ENCODE results near the gene RHOF.
"Not testable (repeated sequence)": the region's sequence is repeated elsewhere in the genome, so short reads cannot be mapped to it uniquely, and the experiment has no call there.

Gene RHOF

DNA sequence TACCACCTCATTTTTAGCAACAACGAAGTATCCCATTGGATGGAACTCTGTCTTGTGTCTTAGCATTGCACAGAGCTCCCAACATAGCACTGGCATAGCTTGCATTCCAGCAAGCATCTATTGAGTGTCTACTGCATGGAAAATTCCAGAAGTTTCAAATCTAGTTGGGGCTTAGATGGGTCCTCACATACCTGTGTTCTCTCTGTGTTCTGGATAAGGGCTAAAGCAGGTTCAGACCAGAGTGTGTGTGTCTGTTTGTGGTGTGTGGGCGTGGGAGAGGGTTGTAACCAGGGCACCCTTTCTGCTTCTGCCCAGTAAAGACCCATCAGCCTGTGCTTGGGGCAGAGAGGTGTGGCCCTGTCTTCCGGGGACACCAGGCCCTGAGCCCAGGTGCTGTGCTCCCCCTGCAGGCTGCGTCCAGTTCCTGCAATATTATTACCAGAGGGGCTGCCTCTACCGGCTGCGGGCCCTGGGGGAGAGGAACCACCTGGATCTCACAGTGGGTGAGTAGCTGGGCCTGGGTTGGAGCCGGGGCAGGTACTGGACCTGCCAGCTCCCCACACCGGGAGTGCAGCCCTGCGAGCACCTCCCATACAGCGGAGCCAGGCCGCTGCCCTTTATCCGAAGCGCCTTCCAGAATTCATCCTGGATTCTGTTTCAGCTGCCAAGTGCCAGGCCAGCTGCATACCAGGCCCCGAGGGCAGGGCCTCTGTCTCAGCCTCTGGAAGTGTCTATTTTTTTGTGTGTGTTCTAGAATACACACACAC is 20.3 kb downstream of the RHOF start:
- DNase-seq: peak; percentile 85

DNA sequence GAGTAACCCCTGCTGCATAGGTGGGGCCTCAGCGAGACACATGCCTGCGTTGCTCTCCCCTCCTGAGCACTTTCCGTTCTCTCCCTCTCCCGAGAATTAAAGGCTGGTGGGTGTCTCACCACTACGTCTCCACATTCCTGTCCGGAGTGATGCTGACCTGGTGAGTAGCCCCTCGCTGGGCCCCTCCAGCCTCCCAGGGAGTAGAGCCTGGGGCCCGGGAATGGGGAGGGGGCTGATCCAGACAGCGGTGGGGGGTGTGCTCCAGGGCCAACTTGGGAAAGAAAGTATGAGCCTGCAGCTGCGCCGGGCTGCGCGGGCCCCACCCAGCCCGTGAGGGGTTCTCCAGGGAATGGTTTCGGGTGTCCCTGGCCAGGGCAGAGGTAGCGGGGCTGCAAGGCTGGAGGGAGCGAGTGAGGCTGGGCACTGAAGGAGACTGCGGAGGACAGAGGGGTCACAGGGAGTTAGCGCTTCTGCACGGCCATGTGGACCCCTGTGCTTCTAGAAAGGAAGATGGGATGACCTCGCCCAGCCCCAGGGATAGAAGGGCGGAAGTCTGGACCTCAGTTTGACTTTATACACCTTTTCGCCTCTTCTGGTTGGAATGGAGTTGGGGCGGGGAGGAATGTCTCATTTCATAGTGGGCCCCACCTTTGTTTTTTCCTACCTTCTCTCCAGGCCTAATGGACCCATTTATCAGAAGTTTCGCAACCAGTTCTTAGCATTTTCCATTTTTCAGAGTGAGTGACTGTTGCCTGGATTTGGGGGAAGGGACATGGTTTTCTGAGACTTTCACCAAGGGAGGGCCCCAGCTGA is 22.5 kb downstream of the RHOF start:
- no peak for DNase-seq

DNA sequence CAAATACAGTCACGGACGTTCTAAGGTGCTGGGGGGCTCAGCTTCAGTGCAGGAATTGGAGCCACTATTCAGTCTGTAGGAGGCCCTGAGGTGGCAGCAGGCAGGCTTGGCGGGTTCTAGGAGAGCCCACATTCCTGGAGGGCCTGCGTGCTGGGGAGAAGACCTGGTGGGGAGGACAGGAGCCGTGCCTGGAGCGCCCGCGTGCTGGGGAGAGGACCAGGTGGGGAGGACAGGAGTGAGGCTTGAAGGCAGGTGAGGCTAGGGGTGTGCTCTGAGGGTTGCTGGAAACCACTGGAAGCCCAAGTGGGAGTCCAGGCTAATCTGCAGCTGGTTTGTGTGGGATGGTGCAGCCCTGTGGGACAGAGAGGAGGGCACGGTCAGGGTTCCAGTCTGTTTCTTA is 23.1 kb downstream of the RHOF start:
- DNase-seq: no peak

DNA sequence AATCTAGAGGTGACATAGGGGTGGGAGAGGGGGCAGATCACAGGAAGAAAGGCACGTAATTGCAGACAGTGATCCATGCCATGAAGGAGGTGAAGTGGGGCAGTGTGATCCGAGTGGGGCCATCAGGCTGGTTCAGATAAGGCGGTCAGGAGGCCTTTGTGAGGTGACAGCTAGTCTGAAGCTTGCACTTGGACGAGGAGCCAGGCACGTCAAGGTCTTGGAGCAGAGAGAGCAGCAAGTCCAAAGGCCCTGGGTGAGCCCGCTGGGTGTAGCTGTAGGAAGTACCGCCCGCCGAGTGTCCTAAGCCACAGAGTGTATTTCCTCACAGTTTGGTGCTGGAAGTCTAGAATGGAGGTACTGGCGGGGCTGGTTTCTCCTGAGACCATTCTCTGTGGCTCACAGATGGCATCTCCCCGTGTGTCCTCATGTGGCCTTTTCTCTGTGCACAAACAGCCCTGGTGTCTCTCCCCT is 23.6 kb downstream of the RHOF start:
- DNase-seq: no peak

DNA sequence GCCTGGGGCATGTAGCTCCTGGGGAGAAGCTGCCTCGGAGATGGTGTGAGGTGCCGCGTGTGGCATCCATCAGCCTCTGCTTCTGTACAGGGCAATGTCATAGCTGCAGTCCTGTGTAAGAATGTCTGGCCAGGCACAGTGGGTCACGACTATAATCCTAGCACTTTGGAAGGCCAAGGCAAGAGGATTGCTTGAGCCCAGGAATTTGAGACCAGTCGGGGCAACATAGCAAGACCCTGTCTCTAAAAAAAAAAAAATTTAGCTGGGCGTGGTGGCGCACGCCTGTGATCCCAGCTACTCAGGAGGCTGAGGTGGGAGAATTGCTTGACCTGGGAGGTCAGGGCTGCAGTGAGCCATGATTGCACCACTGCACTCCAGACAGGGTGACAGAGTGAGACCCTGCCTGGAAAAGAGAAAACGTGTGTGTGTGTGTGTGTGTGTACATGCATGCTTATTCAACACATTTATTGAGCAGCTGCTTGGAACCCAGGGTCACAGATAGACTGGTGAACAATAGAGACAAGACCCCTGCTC is 24.1 kb downstream of the RHOF start:
- no peak for DNase-seq

DNA sequence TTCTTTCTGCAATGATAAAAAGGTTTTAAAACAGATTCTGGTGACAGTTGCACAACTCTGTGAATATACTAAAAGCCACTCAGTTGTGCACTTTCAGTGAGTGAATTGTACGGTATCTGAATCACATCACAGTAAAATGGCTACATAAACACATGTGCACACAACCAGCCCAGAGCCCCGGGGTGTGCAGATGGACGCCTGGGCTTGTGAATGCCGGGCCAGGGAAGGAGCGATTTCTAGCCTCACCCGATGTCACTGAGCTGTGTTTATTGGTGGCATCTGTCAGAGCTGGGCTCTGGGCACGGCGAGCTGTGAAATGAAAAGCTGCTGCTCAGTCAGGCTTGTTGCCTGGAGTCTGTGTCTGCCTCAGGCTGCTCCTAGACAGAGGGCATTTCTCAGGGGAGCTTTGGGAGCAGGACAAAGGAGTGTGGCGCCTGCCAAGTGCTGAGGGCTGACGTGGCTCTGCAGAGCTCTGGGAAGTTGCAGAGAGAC is 25.9 kb downstream of the RHOF start:
- DNase-seq: no peak

DNA sequence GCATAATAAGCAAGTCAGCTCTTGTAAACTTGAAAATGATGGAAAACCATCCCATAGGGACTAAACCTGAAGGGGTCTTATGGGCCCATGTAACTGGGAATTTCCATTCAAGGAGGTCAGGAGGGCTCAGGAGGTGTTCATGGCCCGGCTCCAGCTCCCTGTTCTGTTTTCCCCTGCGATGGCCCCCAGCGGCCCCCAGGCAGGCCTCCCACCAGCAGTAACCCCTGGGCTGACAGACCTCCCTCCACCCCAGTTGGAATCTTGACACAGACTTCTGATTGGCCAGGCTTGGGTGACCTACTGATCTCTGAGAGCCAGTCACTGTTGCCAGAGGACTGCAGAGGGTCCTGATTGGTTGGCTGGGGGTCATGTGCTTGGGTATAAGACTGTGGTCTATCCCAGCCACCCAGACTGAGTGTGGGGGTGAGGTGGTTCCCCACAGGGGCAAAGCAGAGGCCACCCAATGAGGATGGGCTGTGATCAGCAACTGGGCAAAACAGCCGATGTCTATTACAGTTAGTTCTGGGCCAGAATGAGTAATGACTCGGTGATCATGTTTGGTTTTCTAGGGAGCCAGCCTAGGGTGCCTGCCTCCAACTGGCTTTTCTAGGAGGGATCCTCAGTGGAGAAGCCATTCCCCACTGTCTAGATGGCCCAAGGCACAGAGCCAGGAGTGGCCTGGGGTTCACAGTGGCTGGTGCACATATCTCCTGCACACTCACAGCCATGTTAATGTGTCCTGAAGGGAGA is 27.0 kb downstream of the RHOF start:
- no peak for DNase-seq

DNA sequence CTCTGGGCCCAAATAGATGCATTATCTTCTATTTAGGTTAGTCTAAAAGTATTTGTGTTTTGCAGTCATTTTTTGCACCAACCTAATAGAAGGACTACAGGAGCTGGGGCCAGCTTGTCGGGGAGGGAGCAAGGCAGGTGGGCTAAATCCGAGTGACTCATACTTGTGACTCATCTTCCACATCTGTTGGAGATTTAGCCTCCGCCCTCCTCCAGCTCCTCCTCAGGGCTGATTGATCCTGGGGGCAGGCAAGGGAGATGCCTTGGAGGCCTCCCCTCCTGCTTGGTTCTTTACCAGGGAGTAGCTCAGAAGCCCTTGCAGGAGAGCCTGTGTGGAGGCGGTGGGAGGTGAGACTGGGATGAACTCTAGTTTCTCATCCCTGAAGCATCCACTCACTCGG is 27.9 kb downstream of the RHOF start:
- DNase-seq: no peak

DNA sequence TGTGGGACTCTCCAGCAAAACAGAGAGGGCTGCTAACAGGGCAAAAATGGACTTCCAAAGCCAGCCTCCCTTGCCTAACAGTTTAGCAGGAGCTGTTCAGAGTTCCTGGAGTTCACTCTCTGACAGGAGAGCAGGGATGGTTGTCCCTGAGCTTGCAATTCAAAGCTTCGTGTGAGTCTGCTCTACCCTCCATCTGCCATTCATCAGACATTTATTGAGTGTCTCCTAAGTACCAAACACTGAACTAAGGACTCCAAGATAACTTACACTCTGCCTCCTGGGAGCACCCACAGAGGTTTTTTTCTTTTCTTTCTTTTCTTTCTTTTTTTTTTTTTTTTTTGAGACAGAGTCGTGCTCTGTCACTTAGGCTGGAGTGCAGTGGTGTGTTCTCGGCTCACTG is 28.7 kb downstream of the RHOF start:
- DNase-seq: no peak

DNA sequence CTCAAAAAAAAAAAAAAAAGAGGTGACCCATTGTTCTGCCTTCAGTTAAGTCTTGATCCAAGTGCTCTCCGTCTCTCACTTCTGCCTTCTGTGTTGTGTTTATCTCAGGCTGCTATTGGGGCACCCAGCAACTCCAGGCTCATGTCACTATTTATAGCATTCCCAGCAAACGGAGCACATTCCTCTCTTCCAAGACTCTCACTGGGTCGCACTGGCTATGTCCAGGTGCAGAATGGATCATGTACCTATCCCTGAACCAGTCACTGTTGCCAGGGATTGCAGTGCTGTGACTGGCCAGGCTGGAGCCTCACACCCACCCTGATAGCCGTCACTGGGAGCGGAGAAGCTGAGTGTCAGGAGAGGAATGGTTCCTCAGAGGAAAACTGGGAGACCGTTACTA is 31.2 kb downstream of the RHOF start:
- DNase-seq: no peak

DNA sequence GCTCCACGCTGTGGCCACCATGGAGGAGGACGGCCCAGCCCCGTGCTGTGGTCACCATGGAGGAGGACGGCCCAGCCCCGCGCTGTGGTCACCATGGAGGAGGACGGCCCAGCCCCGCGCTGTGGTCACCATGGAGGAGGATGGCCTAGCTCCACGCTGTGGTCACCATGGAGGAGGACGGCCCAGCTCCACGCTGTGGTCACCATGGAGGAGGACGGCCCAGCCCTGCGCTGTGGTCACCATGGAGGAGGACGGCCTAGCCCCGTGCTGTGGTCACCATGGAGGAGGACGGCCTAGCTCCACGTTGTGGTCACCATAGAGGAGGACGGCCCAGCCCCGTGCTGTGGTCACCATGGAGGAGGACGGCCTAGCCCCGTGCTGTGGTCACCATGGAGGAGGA is 35.0 kb downstream of the RHOF start:
- not testable (repeated sequence) for DNase-seq

DNA sequence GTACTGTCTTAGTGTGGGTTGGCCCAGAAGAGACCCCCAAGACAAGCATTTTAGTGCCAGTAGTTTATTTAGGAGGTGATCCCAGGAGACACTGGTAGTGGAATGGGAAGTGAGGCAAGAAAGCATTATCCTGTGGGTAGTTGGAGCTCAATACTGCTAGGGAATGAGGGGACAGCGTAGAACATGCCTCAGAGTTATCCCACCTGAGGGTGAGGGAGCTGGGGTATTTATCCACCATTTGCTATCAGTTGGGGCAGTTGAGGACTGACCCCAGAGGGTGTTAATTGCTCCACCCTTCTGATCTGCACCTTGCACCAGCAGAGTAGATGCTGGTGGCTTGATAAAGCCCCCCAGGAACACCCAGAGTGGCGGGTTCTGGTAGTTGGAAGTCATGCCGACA is 37.9 kb downstream of the RHOF start:
- DNase-seq: no peak

DNA sequence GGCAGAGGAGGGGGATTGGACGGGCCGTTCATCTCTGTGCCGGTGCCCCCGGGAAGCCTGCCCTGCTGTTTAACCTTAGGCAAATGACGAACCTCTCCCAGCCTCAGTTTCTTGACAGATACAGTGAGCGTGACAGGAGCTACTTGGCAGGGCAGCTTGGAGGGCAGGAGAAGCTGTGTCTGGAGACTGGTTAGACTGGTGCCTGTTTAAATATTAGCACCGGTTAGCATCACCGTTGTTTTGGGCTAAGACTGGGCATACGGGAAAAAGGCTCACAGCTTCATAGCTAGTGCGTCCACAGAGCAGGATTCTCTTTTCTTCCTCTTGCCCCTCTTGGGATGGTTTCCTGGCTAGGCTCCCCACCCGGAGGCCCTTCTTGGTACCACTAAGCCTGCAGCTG is 38.7 kb downstream of the RHOF start:
- no peak for DNase-seq

DNA sequence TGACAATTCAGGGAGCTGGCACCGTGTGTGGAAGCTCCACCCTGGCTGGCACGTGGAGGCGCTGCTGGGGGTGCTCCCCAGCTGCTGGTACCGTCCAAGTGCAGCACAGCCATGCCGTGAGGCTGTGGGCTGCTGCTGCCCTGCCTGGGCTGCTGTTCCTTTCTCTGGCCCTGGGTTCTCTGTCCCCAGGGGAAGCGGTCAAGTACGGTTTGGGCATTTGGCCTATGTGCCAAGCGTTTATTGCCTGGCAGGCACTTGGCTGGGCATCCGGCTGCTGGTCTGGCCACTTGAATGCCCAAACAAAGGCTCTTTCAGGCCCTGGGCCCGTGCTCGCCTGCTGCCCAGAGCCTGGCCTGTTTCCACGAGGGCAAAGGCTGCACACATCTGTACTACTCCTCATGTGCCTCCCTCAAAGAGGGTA is 39.6 kb downstream of the RHOF start:
- DNase-seq: no peak

DNA sequence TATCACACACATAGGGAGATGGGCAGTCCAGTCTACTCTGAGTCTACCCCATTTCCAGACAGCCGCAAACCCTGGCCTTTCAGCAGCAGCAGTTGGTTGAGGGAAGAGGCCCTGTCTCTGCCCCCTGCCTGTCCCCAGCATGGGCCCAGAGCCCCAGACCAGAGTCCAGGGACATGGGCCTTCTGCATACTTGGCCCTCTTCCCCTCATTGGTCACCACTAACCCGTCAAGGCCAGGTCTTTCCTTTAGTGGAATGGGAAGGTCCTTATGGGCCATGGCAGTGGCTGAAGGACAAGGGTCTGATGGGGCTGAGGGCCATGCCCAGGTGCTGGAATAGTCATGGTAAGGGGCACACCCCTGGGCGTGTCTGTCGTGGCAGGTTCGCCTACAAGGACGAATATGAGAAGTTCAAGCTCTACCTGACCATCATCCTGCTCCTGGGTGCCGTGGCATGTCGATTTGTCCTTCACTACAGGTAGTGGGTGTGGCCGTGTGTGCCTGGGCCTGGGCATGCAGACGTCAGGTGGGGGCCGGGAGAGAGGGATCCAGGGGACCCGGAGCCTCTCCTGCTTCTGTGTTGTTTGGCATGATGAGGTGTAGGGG is 41.6 kb downstream of the RHOF start:
- DNase-seq: no peak

DNA sequence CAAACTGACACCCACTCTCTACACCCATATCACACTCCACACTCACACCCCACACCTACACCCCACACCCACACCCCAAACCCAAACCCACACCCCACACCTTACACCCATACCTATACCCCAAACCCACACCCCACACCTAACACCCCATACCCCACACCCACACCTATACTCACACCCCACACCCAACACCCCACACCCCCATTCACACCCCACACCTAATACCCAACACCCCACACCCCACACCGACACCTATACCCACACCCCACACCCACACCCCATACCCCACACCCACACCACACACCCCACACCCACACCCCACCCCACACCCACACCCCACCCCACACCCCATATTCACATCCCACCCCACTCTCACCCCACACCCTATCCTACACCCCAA is 42.5 kb downstream of the RHOF start:
- DNase-seq: peak; percentile 37

DNA sequence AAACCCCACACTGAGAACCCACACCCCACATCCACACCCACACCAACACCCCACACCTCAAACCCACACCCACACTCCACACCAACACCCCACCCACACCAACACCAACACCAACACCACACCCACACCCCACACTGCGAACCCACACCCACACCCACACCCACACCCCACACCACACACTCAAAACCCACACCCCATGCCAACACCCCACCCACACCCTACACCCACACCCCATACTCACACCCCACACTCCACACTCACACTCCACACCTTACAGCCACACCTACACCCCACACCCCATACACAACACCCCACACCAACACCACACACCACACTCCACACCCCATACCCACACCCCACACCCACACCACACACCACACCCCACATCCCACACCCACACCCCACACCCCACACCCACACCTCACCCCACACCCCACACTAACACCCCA is 43.0 kb downstream of the RHOF start:
- peak; percentile 55 for DNase-seq

DNA sequence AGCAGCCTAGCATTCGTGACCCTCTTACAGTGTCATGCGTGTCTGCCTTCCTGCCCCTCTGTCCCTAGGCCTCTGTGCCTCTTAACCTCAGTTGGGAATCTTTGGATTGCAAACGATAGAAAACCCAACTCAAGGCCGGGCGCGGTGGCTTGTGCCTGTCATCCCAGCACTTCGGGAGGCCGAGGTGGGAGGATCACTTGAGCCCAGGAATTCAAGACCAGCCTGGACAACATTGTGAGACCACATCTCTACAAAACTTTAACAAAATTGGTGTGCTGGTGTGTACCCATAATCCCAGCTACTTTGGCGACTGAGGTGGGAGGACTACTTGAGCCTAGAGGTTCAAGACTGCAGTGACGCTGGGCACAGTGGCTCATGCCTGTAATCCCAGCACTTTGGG is 44.2 kb downstream of the RHOF start:
- no peak for DNase-seq

DNA sequence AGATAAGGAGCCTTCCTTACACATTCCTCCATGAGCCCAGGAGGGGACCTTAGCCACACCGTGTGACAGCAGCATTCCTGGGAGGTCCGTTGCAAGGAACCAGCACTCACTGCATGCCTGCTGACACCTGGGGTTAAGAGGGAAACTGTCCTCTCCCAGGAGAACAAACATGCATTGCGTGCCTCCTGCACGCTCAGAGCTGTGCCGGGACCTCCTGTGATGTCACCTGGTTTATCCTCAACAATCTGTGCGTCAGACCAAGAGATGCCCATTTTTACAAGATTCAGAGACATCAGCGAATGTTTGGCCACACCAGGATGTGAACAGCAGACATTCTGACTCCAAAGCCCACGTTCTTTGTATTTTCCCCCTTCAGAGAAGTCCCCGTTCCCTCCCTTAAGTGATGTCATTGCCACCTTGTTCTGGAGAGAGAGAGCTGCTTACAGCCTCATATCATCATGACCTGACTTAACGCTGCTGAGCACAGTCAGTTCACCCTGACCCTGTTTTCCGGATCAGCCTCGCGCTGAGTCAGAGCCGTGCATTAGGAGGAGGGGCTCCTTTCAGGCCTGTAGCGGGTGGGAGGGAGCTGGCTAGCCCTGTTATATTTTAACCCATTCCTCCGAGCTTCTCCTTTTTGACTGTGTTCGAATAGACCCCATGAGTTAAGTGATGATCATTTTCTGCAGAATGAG is 44.8 kb downstream of the RHOF start:
- DNase-seq: no peak

DNA sequence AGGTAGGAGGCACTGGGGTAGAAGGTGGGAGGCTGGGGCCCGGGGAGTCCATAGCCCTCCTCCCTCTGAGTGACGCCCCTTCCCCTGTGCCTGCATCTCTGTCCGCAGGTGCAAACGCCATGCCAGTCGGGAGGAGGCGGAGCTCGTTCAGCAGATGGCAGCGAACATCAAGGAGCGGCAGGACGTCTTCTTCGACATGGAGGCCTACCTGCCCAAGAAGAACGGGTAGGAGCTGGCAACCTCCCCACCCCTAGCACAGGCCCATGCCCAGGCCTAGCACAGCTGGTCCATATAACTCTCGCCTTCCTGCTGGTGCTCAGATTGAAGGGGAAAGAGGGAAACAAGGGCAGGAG is 45.3 kb downstream of the RHOF start:
- no peak for DNase-seq

DNA sequence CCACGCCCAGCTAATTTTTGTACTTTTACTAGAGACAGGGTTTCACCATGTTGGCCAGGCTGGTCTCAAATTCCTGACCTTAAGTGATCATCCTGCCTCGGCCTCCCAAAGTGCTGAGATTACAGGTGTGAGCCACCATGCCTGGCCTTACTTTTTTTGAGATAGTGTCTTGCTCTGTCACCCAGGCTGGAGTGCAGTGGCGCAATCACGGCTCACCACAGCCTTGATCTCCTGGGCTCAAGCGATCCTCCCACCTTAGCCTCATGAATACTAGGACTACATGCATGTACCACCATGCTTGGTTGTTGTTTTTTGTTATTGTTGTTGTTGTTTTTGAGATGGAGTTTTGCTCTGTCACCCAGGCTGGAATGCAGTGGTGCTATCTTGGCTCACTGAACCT is 47.9 kb downstream of the RHOF start:
- not testable (repeated sequence) for DNase-seq

DNA sequence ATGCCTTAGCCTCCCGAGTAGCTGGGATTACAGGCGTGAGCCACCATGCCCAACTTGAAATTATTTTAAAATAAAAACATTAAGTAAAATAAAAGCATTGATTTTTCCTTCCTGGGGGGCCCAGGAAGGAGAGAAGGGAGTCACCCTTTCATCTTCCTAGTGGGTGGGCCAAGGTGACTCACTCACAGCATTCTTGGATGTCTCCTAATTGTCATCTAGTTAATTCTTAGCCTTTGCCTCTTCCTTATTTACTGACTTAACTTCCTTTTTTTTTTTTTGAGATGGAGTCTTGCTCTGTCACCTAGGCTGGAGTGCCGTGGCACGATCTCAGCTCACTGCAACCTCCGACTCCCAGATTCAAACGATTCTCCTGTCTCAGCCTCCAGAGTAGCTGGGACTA is 51.7 kb downstream of the RHOF start:
- no peak for DNase-seq

Data from CD4-positive, alpha-beta T cell treated with Interleukin-21 for 1 hour (primary cell).